ENCODE data around the gene TRABD.

The TRABD gene

DNA sequence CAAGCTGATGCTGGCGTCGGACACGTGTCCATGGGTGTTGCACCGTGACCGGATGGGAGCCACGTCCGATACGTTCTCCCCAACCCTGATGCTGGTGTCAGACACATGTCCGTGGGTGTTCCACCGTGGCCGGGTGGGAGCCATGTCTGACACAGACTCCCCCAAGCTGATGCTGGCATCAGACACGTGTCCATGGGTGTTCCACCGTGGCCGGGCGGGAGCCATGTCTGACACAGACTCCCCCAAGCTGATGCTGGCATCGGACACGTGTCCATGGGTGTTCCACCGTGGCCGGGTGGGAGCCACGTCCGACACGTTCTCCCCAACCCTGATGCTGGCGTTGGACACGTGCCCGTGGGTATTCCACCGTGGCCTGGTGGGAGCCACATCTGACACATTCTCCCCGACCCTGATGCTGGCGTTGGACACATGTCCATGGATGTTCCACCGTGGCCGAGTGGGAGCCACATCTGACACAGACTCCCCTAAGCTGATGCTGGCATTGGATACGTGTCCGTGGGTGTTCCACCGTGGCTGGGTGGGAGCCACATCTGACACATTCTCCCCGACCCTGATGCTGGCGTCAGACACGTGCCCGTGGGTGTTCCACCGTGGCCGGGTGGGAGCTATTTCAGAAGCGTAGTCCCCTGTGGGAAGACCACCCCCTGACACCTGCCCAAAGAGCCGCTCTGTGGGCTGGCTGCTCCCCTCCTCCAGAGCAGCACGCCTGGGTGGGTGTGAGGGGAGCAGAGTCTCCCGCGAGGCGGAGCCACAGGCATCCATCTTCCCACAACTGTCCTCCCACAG is 35.1 kb downstream of the TRABD start:
- no peak for DNase-seq

DNA sequence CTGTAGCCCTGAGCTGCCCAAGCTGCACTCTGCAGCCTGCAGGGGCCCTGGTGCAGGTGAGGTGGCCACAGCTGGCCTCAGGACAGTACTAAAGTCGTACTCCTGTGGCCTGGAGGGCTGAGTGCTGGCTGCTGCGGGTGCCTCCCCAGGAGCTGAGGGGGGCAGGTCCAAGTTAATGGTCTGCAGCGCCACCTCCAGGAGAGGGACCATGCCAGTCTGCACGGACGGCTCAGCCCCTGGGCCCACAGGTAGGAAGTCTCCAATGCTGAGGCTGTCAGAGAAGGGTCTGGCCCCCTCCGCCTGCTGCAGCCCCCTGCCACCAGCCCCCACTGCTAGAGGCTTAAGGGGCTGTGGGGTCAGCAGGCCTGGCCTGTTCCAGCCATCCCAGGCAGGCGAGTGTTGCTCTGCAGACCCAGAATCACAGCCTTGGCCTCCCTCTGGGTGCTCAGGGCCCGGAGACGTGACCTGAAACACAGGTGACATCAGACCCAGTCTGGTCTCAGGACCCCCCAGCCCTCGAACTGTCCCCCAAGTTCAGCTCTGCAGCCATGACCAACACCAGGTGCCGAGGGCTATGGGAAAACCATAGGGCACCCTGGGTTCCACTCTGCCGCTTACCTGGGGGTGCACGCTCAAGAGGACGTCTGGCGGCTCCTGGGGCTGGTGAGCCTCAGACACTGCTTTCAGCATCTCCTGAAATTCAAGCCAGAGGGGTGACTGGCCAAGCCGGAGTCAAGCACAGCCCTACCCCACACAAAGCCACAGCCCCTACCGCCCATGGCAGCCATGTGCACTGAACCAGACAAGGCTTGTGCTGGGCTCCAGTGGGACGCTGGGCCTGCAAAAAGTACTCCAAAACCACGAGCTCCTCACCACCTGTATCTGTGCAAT is 35.9 kb downstream of the TRABD start:
- DNase-seq: no peak

DNA sequence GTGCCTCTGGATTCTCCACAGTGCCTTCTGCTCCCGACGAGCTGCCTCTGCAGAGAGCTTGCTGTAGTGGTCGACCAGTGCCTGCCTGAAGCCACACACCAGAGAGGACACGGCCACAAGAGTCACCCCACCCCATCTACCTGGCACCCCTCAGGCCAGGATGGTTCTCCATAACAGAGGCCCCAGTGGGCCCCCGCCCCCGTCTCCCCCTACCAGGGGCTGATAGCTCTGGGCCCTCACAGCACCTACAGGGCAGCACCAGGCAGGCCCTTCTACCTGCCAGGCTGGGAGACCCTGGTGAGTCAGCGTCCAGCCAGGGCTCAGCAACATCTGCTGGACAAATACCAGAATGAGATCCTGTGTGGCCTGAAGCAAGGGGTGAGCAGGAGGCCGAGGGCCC is 36.8 kb downstream of the TRABD start:
- no peak for DNase-seq

DNA sequence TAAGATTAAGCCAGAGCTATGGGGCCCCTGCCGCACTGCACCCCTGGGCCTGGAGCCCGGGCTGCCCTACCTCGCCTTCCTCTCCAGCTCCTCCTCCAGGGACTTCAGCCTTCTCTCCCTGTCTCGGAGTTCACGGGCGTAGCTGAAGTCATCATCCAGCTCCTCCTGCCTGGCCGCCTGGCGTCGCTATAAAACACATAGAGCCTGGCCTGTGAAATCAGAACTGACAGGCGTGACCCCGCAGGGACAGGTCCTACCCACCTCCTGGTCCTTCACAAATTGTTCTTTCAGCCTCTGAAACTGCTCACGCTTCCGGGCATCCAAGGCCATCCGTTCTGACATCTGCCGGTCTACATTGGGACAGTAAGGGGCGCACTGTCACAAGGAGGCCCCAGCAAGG is 38.4 kb downstream of the TRABD start:
- no peak for DNase-seq

DNA sequence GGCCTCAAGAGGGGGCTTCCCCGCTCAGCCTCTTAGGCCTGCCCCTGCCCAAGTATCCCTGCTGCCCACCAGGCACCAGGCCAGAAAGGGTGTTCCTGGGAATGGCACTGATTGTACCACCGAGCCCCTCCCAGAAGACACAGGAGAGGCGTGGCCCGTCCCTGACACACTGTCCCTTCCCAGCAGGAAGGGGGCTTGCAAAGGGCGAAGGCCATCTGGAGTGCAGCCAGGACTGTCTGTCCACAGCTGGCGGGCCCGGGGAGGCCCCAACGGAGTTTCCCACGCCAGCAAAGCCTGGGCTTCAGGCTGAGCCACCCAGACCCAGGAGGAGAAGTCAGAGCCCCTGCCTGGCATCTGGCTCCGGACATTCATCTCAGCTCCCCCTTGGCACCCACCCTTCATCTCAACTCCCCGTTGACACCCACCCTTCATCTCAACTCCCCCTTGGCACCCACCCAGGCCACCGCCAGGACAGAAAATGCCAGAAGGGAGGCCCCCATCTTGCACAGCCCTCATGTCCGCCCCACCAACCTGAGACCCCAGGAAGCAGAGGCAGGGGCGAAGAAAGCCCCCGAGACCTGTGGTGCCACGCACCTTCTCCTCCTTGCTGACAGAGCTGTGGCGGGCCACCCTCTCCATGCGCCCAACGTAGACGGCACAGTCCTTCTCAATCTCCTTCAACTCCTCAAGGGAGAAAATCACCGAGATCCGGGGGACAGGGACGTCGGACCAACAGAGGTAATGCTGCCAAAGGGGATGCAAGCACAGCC is 39.7 kb downstream of the TRABD start:
- no peak for DNase-seq

DNA sequence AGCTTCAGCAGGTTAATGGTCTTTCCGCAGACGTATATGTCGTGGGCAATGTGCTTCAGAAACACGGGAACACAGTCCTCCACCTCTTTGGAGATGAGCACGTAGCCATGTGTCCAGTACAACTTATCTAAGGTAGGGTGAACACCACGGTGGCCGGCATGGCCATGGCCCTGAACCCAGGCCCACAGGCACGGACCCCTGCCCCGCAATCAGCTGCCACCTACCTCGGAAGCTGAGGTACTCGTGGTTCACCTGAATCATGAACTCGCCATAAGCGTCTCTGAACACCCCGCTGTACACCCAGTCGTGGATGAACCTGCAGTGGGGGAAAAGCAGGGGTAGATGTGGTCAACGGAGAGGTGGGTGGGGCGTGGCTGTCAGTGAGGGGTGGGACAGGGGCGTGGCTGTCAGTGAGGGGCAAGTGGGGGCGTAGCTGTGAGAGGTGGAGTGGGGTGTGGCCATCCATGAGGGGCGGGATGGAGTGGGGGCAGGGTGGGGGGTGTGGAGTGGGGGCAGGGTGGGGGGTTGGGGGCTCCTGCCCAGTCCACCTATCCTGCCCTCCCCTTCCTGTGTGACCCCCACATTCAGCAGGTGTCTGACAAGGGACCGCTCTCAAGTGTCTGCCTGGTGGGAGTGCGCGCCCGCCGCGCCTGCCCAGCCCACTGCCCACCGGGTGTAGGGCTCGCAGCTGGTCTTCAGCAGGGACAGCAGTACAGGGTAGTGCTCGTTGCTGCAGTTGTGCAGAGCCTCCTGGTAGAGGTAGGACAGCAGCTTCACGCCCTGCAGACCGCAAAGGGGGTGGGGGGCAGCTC is 40.6 kb downstream of the TRABD start:
- DNase-seq: no peak

DNA sequence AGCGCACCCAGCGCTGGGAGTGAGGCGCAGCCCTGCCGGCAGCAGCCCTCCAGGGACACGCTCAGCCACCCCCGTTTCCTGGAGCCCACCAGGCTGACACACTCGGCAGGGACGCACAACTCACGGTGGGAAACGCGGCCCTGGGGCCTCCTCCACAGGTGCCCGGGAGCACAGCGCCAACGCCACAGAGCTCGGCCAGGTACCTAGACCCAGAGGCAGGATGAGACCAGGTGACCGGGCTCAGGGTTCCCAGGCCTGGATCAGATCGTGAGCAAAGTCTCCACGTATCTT is 41.1 kb downstream of the TRABD start:
- no peak for DNase-seq

DNA sequence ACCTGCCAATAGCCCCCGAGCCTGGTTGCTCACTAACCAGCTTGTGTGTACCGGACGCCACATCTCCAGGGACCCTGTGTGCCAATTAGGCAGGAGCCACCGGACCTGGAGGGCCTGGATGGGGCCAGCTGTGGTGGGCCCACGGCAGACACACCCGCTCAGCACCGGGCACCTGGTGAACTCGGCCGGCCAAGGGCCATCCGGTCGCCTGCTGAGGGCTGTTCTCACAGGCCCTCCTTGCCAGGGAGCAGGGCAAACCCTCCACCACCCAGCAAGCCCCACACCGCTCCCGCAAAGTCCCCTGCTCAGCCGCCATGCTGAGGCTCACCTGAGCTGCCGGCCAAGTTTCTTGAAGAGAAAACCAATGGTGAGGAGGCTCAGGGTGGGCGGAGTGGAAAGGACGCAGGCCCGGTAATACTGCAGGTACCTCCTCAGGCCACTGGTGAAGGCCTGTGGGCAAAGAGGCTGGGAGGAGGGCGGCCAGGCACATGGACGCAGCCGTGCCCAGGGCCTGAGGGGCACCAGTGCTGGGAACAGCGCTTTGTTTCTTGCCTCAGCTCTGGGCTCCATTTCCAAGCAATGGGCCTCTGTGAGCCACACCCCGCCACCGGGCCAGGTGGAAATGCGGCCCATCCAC is 42.0 kb downstream of the TRABD start:
- DNase-seq: no peak

DNA sequence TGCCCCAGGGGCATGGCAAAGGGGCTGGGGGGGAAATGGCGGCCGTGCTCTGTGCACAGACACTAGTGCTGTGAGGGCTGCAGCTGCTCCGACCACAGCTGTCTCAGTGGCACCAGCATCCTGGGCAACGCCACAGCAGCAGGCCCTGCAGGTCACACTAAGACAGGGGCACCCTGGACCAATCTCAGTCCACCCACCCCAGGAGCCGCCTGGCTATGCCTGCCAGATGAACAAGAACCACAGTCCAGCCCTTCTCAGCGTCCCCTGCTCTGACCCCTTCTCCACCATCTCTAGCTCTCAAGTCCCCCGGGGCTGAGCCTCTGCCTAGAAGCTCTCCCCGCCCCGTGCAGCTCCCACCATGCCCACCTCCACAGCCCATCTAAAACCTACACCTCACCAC is 42.7 kb downstream of the TRABD start:
- no peak for DNase-seq

DNA sequence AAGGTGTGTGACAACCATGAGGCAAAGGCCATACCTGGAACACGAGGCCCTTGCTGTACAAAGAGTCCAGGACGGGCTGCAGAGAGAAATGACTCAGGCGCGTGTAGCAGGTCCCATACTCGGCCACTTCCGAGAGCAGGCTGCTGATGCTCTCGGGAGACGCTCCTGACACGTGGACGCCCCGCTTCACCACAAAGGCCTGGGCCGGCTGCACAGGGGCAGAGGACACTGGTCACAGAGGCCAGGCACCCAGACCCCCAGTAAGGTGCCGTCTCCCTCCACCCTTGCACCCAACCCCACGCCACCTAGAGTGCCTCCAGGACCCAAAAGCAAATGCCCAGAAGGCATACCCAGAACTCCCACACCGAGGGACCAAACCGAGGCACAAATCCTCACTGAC is 43.7 kb downstream of the TRABD start:
- DNase-seq: no peak

DNA sequence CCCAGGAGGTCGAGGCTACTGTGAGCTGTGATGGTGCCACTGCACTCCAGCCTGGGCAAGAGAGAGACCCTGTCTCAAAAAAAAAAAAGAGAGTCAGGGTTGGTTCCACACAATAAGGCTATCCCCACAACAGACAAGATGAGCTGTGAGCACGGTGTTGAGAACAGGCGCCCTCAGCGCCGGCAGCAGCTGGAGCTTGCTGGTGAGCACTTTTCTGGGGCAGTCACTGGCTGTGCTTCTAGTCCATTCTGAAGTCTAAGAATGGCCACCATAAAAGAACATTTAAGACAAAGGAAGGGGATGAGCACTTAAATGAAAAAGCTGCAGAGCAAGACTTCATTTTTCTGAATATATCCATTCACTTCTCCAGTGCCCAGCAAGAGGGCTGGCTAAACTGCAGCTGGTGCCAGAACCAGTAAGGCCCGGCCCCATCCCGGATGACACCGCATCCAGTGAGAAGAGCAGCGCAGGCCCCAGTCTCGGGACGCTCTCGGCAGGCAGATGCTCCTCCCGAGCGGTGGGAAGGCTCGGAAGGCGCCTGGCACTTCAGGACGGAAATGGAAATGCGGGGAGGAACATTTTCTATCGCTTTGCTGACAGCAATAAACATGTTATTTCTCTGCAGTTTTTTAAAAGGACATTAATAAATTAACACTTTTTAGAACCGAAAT is 46.9 kb downstream of the TRABD start:
- no peak for DNase-seq

DNA sequence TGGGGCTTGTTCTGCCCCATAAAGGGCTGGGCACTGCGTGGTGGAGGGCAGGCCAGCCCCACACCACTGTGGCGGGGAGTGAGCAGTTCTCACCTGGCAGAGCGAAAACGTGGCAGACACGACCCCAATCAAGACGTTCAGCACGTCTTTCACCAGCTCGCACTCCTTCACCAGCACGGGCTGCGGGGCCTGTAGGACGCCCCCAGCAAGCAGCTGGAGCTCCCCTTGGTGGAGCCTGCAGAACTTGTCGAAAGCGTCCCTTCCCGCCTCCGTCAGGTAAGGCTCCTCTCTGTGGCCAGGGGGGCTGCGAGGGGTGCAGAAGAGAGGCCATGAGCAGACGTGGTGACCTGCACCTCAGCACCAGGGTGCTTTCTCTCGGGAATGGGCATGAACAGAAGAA is 47.5 kb downstream of the TRABD start:
- DNase-seq: no peak

DNA sequence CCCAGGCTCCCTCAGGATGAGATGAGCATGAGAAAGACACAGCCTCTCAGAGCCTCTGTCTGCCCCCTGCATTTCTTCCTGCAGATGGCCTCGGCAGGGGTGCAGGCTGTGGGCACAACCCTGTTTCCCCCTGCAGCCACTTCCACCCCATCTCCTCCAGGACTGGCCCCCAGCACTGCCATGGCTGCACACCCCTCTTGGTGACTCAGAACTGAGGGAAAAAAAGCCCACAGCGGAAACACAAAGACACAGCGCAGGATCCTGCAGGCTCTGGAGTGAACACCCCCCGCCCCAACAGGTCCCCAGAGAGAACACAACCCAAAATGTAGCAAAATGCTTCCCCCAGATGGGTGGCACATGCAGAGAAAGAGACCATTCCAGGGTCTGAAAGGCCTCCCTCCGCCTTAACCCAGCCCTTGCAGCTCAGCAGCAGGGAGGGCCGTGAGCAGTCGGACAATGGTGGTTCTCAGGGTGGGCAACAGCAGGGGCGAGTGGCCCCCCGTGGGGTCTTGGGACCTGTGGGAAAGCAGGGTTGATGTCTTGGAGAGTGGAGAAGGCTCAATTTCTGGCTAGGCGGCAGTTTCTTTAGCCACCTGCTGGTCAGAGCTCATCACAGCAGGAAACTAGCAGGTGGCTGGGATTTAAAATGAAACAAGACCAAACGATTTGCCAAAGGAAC is 51.2 kb downstream of the TRABD start:
- DNase-seq: peak; percentile 36

DNA sequence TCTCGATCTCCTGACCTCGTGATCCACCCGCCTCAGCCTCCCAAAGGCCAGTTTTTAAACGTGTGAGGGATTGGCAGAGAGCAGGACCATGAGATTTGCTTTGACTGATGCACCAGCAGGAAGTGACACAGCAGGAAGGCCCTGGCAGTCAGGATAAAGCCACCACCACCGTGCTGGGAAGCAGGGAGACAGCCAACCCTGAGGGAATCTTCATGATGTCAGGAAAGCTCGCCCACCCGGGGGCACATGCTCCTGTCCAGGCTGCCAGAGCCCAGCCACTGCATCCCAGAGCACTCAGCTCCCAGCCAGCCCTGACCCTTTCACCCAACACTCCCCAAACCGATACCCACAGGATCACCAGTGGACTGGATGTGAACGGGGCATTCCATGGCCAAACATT is 53.0 kb downstream of the TRABD start:
- DNase-seq: no peak

DNA sequence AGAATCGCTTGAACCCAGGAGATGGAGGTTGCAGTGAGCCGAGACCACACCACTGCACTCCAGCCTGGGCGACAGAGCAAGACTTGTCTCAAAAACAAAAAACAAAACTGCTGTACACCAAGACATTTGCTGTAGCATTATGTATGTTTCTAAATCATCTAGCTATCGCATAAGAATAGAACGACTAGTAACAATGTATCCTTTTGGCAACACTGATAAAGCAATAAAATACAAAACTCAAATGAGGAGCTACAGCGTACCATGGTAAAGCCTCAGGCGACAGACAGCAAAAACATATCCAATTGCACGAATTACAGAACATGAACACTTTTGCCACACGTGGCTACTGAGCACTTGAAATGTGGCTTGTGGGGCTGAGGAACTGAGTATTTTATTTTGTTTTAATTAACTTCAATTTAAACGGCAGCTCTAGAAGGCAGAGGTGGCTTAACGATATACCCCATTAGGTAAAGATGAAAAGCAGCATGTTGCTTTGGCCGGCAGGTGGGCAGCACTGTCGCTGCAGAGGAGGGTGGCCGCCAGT is 56.8 kb downstream of the TRABD start:
- DNase-seq: no peak

DNA sequence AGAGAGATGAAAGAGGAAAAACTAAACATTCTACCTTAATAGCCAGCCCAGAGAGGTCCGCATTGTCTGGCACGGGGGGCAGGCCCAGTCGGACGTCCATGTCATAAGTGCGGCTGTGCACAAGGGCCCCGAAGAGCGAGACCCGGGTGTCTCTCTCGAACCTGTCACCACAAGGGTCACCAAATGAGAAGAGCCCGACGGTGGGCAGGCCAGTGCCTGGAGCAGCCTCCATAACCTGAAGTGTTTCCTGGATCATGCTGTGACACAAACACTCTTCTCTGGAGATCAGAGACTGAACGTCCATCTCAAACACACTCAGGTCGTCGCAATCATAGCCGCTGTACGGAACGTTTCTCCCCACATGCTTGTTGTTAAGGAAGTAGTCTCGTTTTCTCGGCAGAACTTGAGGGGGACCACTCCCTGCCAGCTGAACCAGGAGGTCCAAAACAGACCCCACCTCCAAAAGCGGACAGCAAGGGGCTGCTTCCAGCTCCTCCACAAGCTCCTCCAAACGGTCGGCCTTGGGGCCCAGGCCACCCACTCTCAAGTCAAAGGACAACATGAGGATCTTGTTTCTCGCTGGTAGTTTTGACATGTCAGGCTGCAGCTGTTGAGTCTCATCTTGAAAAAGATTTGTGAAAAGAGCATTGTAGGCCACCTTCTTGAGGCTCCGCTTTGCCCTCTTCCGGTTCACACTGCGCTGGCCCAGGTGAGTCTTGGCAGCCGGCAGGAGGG is 58.1 kb downstream of the TRABD start:
- DNase-seq: no peak

DNA sequence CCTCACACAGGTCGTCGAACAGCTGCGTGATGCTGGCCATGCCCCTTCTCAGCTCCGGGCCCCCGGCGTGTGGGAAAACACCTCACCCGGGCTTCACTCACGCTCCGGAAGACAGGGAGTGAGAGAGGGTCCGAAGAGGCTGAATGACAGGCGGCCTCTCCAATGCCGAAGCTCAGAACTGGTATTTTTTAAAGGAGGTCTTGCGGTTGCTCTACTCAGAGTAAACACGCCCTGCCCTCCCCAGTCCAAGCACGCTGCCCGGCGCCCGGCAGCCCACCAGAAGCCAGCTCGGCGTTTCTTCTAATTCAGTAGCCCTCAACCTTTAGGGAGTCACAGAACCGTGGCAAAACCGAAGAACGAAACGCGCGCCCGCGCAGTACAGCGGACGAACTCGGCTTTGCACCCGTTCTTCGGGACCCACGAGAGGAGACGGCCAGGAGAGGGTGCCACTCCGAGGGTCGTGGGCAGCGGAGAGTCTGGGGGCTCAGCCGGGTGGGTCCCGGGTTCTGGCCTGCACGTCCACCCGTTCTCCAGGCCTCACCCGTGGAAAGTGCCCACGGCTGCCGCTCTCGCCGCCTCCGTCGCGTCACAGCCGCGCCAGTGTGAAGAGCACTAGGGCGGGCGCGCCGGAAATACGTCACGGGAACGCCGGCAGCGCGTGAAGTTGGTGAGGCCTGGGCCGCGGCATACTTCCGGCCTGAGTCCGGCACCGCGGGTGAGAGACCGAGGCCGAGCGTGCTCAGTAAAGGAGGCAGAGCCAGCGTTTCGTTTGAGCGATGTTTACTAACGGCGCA is 58.9 kb downstream of the TRABD start, which contains the start of gene TUBGCP6:
Gene TUBGCP6 (minus strand): TSS at position 604 of the 794 bp plus-strand sequence. CDS start 564 bp downstream, at position 40.
- DNase-seq: peak; percentile 93

DNA sequence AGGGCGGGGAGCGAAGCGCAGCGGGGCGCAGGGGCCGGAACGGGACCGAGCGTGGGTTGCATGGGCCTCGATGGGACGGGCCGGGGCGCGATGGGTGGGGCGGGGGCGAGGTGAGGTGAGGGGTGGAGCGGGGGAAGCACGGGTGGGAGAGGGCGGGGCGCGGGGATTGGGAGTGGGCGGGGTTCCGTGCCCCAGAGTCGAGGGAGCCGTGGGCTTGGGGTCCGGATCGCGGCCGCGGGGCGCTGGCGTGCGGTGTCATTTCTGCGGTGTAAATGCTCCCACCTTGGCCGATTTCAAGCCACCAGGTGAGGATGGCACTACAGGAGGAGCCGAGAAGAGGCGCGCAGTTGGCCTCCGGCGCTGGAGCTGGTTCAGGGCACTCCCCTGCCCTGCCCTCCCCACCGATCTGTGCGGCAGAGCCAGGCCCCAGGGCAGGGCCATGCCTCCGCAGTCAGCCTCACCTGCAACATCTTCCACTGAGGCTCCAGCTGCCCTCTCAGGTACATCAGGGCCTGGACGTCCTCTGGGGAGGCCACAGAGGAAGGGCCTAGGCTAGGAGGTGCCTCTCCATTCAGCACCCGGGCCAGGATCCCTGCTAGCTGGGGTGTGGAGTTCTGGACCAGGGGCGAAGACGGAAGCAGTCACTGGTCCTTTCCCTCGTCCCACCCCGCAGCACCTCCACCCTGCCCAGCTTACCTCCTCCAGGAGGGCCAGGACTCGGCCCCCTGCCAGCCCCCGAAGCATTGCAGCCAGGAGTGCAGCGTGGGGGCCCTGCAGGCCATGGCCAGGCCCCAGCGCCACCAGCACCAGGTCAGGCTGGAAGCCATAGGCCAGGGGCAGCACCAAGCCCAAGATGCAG is 59.7 kb downstream of the TRABD start:
- no peak for DNase-seq

Measured in hematopoietic multipotent progenitor cell treated with erythropoietin and hydrocortisone succinate and interleukin-3 and kit ligand, for 8 days (in vitro differentiated cells).